Body of pancreas (tissue), 4 donors: ENCODE measurements around the gene TIMM13.

Experiments used
- POLR2A ChIP-seq, 3 donors: fragments of 450-650 bp; IDR thresholded peaks; one replicate each; pipeline ENCODE4 v1.6.1; 2016; ENCODE audit warnings: antibody characterized with exemption in 3 of 3, mild to moderate bottlenecking in 2 of 3
- TF ChIP-seq, protein P1 (sequence below), 7 experiments: fragments of 450-650 bp in 4 of 7; fragments of 200-600 bp in 3 of 7; sonication (generic) in 3 of 7; IDR thresholded peaks; one replicate each; pipeline ENCODE4 v1.5.1; 2016 to 2019; ENCODE audit warnings: antibody characterized with exemption in 7 of 7

DNA sequence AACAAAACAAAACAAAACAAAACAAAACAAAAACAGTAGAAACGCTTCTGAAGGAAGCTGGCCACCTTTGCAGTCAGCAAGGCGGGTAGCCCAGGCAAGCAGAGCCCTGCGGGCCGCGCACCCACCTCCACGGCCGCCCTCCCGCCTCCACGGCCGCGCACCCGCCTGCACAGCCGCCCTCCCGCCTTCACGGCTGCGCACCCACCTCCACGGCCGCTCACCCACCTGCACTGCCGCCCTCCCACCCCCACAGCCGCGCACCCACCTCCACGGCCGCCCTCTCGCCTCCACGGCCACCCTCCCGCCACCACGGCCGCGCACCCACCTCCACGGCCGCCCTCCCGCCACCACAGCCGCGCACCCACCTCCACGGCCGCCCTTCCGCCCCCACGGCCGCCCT, 9.0 kb upstream of the TIMM13 start:
- TF ChIP-seq, protein P1, sequence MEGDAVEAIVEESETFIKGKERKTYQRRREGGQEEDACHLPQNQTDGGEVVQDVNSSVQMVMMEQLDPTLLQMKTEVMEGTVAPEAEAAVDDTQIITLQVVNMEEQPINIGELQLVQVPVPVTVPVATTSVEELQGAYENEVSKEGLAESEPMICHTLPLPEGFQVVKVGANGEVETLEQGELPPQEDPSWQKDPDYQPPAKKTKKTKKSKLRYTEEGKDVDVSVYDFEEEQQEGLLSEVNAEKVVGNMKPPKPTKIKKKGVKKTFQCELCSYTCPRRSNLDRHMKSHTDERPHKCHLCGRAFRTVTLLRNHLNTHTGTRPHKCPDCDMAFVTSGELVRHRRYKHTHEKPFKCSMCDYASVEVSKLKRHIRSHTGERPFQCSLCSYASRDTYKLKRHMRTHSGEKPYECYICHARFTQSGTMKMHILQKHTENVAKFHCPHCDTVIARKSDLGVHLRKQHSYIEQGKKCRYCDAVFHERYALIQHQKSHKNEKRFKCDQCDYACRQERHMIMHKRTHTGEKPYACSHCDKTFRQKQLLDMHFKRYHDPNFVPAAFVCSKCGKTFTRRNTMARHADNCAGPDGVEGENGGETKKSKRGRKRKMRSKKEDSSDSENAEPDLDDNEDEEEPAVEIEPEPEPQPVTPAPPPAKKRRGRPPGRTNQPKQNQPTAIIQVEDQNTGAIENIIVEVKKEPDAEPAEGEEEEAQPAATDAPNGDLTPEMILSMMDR (IDR thresholded peaks at IDR 0.05): no peak
- TF ChIP-seq POLR2A (IDR thresholded peaks at IDR 0.05): no peak
